ENCODE measurements around the gene DGAT2. TPM values are rescaled to one million over a fixed set of nuclear protein-coding genes. Genes with fewer than 3 reads are reported as not detected.

Gene DGAT2
- total RNA-seq, 1 donor from 2014 or later: 0.13 TPM

- no peaks in the 10 kb centered on the region for H3K9me3 Mint-ChIP-seq (ENCODE audit: unreplicated experiment)
- H3K4me3 Mint-ChIP-seq (ENCODE audit: unreplicated experiment): no peak overlapping the region
Measured at GRCh38 chr11:75768909-75769771, 562 bp downstream of the DGAT2 start.

GRCh38 chr11:75770102-75770501, 1.5 kb downstream of the DGAT2 start:
- no peak for TF ChIP-seq CTCF (IDR thresholded peaks at IDR 0.05)
- Mint-ChIP-seq H3K36me3 (ENCODE audit: unreplicated experiment) (no peaks in the 10 kb centered on the region), H3K27ac (ENCODE audit: unreplicated experiment) (no peak overlapping the region), H3K27me3 (ENCODE audit: unreplicated experiment) (peaks cover 44% of the 10 kb centered on the region), H3K4me3 (ENCODE audit: unreplicated experiment) (no peak overlapping the region), H3K9me3 (ENCODE audit: unreplicated experiment) (no peaks in the 10 kb centered on the region), H3K4me1 (ENCODE audit: unreplicated experiment) (peaks cover 7% of the 10 kb centered on the region)
- DNase-seq (ENCODE audit: extremely low spot score, unreplicated experiment): no peak

More at GRCh38 chr11:75768909-75769771, 562 bp downstream of the DGAT2 start:
- peaks cover 44% of the 10 kb centered on the region for H3K27me3 Mint-ChIP-seq (ENCODE audit: unreplicated experiment)
- no peak for DNase-seq (ENCODE audit: extremely low spot score, unreplicated experiment)
- TF ChIP-seq CTCF (IDR thresholded peaks at IDR 0.05): no peak
- H3K27ac Mint-ChIP-seq (ENCODE audit: unreplicated experiment): no peak overlapping the region
- H3K4me1 Mint-ChIP-seq (ENCODE audit: unreplicated experiment): peaks cover 7% of the 10 kb centered on the region
- H3K36me3 Mint-ChIP-seq (ENCODE audit: unreplicated experiment): no peaks in the 10 kb centered on the region

GRCh38 chr11:75771646-75772410, 3.2 kb downstream of the DGAT2 start:
- DNase-seq (ENCODE audit: extremely low spot score, unreplicated experiment): no peak
- H3K9me3 Mint-ChIP-seq (ENCODE audit: unreplicated experiment): no peaks in the 10 kb centered on the region
- peaks cover 7% of the 10 kb centered on the region for H3K4me1 Mint-ChIP-seq (ENCODE audit: unreplicated experiment)
- H3K27me3 Mint-ChIP-seq (ENCODE audit: unreplicated experiment): peaks cover 44% of the 10 kb centered on the region
- H3K27ac Mint-ChIP-seq (ENCODE audit: unreplicated experiment): no peak overlapping the region
- TF ChIP-seq CTCF (IDR thresholded peaks at IDR 0.05): no peak
- H3K4me3 Mint-ChIP-seq (ENCODE audit: unreplicated experiment): no peak overlapping the region
- H3K36me3 Mint-ChIP-seq (ENCODE audit: unreplicated experiment): no peaks in the 10 kb centered on the region

- Mint-ChIP-seq H3K4me1 (ENCODE audit: unreplicated experiment) (peaks cover 3% of the 10 kb centered on the region), H3K27me3 (ENCODE audit: unreplicated experiment) (peaks cover 31% of the 10 kb centered on the region), H3K36me3 (ENCODE audit: unreplicated experiment) (no peaks in the 10 kb centered on the region)
Measured at GRCh38 chr11:75773595-75774353, 5.2 kb downstream of the DGAT2 start.

More at GRCh38 chr11:75773595-75774353, 5.2 kb downstream of the DGAT2 start:
- no peak for TF ChIP-seq CTCF (IDR thresholded peaks at IDR 0.05)
- no peak overlapping the region for H3K27ac Mint-ChIP-seq (ENCODE audit: unreplicated experiment)
- H3K4me3 Mint-ChIP-seq (ENCODE audit: unreplicated experiment): no peak overlapping the region
- H3K9me3 Mint-ChIP-seq (ENCODE audit: unreplicated experiment): no peaks in the 10 kb centered on the region
- no peak for DNase-seq (ENCODE audit: extremely low spot score, unreplicated experiment)

All from osteocyte (in vitro differentiated cells).